Measurements from ENCODE around the gene PCSK7. TPM values are rescaled to one million over a fixed set of nuclear protein-coding genes. Genes with fewer than 3 reads are reported as not detected.

Gene PCSK7
- total and polyA plus RNA-seq, 2 of the 4 experiments (the other 2 are of a cell fraction), result 35.8 to 54.3 TPM

DNA sequence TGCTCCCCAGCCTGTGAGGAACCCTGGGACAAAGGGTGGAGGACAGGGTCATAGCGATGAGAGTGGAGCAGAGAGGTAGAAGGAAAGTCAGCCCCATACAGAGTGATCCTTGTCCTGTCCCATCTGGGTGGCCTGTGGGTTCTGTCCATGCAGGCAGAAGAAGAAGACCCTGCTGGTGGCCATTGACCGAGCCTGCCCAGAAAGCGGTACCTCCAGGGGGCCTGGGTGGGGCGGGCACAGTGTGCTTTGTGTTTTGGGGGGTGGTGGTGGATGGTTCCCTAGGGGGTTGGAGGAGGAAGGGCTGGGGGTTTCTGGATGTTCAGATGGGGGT lies 45.5 kb downstream of the PCSK7 start:
- dilution Hi-C loops (cut with HindIII; ENCODE audit: low sequenced_read_pairs, unreplicated experiment) (no loop called here), intact Hi-C loops (cut with micrococcal nuclease) (no loop called here), in situ Hi-C loops (cut with MboI; ENCODE audit: low sequenced_read_pairs) (no loop called here)
- Histone ChIP-seq H3K14ac (replicated peaks; ENCODE audit: low read depth, low read length) (no peak overlapping the region), H2AFZ (replicated peaks; ENCODE audit: low read length, poor library complexity) (no peak overlapping the region), H3K9me1 (ENCODE audit: insufficient read depth, low read length) (no peaks in the 10 kb centered on the region), H2BK120ac (ENCODE audit: low read depth, low read length) (no peak overlapping the region), H3K4ac (ENCODE audit: low read depth, low read length) (no peak overlapping the region), H3K9me3 (ENCODE audit: control insufficient read depth, insufficient read depth, low read length) (no peaks in the 10 kb centered on the region), H3K4me3 (ENCODE audit: insufficient read depth, low read depth, low read length) (no peak overlapping the region), H3K23ac (ENCODE audit: low read depth, low read length) (no peak overlapping the region), H3K4me1 (ENCODE audit: control insufficient read depth, insufficient read depth, low read length) (no peaks in the 10 kb centered on the region), H2AK5ac (ENCODE audit: low read depth, low read length) (no peak overlapping the region), H2BK20ac (ENCODE audit: low read depth, low read length) (no peak overlapping the region), H4K8ac (ENCODE audit: low read depth in 2 of 2, low read length in 2 of 2) (no peak overlapping the region), H3K79me1 (ENCODE audit: low read depth in 1 of 2, low read length in 2 of 2) (peaks cover 2% of the 10 kb centered on the region in 2 experiments; a peak in 3 of 4 replicates), H2BK15ac (ENCODE audit: low read depth, low read length) (no peak overlapping the region), H4K5ac (ENCODE audit: low read depth, low read length) (no peak overlapping the region), H4K91ac (ENCODE audit: insufficient read depth, low read depth, low read length) (no peak overlapping the region), H3K9ac (ENCODE audit: low read depth, low read length) (no peak overlapping the region), H3K4me2 (ENCODE audit: low read depth, low read length) (no peak overlapping the region), H3K36me3 (ENCODE audit: control insufficient read depth, insufficient read depth, low read length) (peaks cover 64% of the 10 kb centered on the region), H2BK5ac (ENCODE audit: low read depth, low read length, poor library complexity, severe bottlenecking) (no peak overlapping the region), H2AK9ac (replicated peaks; ENCODE audit: low read depth, low read length, poor library complexity) (no peak overlapping the region), H3K56ac (ENCODE audit: extremely low read depth, insufficient read depth, low read length) (no peak overlapping the region), H4K20me1 (ENCODE audit: insufficient read depth, low read length) (no peaks in the 10 kb centered on the region; the same call in 1 of the 2 replicates), H3K18ac (ENCODE audit: low read depth, low read length) (no peak overlapping the region), H3K27me3 (ENCODE audit: control insufficient read depth, insufficient read depth, low read length) (no peaks in the 10 kb centered on the region), H3K27ac (ENCODE audit: insufficient read depth, low read length) (no peak overlapping the region)
- WGBS, 2 experiments (ENCODE audit: extremely low coverage in 2 of 2, insufficient read length in 1 of 2), result no CpG with 5 or more reads among the region's 4 CpGs
- TF ChIP-seq, protein P1, sequence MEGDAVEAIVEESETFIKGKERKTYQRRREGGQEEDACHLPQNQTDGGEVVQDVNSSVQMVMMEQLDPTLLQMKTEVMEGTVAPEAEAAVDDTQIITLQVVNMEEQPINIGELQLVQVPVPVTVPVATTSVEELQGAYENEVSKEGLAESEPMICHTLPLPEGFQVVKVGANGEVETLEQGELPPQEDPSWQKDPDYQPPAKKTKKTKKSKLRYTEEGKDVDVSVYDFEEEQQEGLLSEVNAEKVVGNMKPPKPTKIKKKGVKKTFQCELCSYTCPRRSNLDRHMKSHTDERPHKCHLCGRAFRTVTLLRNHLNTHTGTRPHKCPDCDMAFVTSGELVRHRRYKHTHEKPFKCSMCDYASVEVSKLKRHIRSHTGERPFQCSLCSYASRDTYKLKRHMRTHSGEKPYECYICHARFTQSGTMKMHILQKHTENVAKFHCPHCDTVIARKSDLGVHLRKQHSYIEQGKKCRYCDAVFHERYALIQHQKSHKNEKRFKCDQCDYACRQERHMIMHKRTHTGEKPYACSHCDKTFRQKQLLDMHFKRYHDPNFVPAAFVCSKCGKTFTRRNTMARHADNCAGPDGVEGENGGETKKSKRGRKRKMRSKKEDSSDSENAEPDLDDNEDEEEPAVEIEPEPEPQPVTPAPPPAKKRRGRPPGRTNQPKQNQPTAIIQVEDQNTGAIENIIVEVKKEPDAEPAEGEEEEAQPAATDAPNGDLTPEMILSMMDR (conservative IDR thresholded peaks at IDR 0.05; ENCODE audit: low read depth, low read length), result no peak
- TF ChIP-seq POLR2A (IDR thresholded peaks at IDR 0.05; ENCODE audit: low read depth, low read length), result no peak
- ChIA-PET CTCF (no interaction called here), POLR2A (ENCODE audit: unreplicated experiment) (no interaction called here)
- no TSS peak for BruUV-seq (replicated peaks)
- DNase-seq, result no peak
- ATAC-seq (ENCODE audit: low read depth), result no peak
